Choroid plexus epithelial cell (primary cell): Measurements from ENCODE around the gene TMC5.
"Not testable (repeated sequence)": the region's sequence is repeated elsewhere in the genome, so short reads cannot be mapped to it uniquely, and the experiment has no call there.

ENCODE experiments used
- DNase-seq: peaks from one replicate; pipeline ENCODE4 v3.0.0-alpha.2; 2010; ENCODE audit warnings: low read depth
- H3K4me3 ChIP-seq: 2 replicates; pipeline ENCODE4 v1.5.1; 2011; ENCODE audit warnings: low read depth, mild to moderate bottlenecking, control low read depth, low read length, moderate library complexity
- TF ChIP-seq, protein P1 (sequence below): conservative IDR thresholded peaks from 2 replicates; pipeline ENCODE4 v1.5.1; 2011; ENCODE audit warnings: low read depth, mild to moderate bottlenecking, control low read depth, inconsistent platforms, low read length, moderate library complexity

The TMC5 gene

DNA sequence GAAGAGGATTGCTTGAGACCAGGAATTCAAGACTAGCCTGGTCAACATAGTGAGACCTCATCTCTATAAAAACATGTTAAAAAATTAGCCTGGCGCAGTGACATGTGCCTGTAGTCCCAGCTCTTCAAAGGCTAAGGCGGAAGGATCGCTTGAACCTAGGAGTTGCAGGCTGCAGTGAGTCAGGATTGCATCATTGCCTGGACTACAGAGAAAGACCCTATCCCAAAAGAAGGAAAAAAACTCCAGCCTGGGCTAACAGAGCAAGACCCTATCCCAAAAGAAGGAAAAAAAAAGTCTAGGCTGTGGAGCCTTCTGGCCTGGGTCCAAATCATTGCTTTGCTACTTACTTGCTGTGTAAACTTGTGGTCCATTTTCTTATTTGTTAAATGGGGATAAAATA is 111.0 kb downstream of the TMC5 start:
- TF ChIP-seq, protein P1, sequence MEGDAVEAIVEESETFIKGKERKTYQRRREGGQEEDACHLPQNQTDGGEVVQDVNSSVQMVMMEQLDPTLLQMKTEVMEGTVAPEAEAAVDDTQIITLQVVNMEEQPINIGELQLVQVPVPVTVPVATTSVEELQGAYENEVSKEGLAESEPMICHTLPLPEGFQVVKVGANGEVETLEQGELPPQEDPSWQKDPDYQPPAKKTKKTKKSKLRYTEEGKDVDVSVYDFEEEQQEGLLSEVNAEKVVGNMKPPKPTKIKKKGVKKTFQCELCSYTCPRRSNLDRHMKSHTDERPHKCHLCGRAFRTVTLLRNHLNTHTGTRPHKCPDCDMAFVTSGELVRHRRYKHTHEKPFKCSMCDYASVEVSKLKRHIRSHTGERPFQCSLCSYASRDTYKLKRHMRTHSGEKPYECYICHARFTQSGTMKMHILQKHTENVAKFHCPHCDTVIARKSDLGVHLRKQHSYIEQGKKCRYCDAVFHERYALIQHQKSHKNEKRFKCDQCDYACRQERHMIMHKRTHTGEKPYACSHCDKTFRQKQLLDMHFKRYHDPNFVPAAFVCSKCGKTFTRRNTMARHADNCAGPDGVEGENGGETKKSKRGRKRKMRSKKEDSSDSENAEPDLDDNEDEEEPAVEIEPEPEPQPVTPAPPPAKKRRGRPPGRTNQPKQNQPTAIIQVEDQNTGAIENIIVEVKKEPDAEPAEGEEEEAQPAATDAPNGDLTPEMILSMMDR, result no peak
- DNase-seq, result no peak
- no peak overlapping the region for H3K4me3 ChIP-seq

DNA sequence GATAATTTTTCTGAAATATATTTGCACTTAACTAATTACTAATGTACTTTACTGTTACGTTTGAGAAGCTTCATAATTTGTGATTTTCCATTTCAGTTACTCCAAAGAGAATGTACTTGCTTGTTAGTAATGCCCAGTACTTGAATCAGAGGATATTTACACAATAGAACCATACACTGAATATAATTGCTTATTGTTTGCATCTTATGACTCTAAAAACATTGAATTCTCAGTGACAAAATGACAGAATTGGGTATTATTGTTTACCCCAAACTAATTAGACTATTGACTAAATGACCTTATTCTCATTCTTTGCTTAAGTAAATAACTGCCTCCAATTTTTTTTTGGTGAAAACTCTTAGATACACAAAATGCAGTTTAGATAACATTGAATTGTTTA is 114.9 kb downstream of the TMC5 start:
- TF ChIP-seq, protein P1, result no peak
- DNase-seq, result no peak
- no peak overlapping the region for H3K4me3 ChIP-seq

DNA sequence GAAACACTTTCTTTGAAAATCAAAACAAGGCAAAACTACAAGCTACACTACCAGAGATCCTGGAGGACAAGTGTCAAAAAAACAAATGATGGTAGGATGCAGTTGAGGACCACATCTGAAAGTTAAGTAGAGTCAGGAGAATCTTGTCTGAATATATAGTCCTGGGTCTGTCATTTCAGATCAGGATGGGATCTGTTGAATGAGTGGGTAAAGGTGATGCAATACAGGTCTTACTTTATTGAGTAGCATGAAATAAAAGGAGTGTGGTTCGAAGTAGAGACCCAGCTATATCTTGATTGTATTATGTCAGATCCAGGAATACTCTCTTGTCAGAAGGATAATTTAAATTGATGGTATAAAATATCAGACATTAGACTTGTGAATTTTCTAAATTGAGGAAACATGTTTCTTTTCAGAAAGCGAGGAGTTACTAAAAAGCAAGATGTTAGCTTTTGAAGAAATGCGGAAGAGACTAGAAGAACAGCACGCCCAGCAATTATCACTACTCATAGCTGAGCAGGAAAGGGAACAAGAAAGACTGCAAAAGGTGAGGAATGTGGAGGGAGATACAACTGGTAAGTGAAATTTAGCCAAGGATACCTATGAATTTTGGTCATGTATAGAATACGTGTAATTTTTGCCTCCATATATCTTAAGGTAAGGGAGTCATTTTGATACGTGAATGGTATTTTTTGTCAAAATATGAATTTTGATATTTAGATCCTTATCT is 122.7 kb downstream of the TMC5 start:
- DNase-seq, result no peak
- TF ChIP-seq, protein P1, result no peak
- no peak overlapping the region for H3K4me3 ChIP-seq

DNA sequence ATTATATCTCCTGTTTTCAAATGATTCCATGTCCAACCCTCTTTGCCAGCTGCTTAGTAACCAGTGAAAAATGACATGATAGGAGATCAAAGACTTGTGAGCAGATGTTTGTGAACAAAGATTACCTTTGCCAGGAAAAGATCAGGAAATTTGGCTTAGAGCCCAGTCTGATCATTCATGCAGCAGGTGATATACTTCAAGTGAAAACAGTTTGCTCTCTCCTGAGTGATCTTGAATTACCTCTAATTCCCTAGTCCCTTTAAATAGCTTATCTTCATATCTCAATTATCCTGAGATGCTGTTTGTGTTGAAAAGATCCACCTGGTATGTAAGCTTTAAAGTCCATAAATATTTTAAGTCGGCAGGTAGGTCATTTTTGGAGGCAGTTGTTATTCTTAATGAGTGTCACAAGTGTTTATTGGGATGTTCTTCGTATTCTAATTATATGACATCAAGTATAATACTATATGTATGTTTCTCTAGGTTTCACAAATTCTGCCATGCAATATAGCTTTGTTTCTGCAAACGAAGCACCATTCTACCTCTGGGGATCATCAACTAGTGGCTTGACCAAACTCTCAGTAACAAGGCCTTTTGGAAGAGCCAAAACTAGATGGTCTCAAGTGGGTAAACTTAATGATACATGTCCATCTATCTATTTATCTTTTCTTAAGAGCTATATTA is 124.6 kb downstream of the TMC5 start:
- no peak overlapping the region for H3K4me3 ChIP-seq
- DNase-seq, result no peak
- TF ChIP-seq, protein P1, result no peak

DNA sequence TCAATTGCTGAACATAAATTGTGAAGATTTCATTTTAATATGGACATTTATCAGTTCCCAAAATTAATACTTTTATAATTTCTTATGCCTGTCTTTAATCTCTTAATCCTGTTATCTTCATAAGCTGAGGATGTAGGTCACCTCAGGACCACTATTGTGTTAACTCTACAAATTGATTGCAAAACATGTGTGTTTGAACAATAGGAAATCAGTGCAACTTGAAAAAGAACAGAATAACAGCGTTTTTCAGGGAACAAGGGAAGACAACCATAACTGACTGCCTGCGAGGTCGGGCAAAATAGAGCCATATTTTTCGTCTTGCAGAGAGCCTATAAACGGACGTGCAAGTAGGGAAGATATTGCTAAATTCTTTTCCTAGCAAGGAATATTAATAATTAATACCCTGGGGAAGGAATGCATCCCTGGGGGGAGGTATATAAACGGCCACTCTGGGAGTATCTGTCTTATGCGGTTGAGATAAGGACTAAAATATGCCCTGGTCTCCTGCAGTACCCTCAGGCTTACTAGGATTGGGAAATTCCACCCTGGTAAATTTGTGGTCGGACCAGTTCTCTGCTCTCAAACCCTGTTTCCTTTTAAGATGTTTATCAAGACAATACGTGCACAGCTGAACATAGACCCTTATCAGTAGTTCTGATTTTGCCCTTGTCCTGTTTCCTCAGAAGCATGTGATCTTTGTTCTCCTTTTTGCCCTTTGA is 125.8 kb downstream of the TMC5 start:
- not testable (repeated sequence) for DNase-seq, H3K4me3 ChIP-seq

DNA sequence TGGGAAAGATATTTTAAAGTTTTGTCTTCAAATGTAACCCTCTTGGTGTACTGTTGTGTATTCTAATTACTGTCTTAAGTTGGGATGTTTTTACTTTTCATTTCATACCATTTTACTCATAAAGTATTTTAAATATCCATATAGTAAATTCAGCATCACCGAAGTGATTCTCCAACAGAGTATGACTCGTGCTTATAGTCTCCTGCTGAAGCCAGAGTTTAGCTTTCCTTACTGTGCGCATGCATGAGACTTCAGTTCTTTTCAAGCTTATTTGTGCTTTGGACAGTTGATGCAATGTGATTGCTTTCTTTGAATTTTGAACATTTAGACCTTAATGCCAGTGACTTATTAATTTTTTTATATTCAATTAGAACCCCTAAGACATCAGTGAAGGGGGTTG is 130.5 kb downstream of the TMC5 start:
- DNase-seq, result no peak
- TF ChIP-seq, protein P1, result no peak
- no peak overlapping the region for H3K4me3 ChIP-seq
